Smooth muscle cell of trachea (primary cell): ENCODE measurements around the gene KICS2. TPM values are rescaled to one million over a fixed set of nuclear protein-coding genes. Genes with fewer than 3 reads are reported as not detected.

Experiments
- total RNA-seq: library from RNA; depleted of rRNA; stranded (reverse); fragments of >200 nt; gene quantifications from 2 replicates; pipeline ENCODE4 v1.2.1, GENCODE V29; 2014

Gene KICS2
- 7.1 and 9.9 TPM in 2 replicates for total RNA-seq

DNA sequence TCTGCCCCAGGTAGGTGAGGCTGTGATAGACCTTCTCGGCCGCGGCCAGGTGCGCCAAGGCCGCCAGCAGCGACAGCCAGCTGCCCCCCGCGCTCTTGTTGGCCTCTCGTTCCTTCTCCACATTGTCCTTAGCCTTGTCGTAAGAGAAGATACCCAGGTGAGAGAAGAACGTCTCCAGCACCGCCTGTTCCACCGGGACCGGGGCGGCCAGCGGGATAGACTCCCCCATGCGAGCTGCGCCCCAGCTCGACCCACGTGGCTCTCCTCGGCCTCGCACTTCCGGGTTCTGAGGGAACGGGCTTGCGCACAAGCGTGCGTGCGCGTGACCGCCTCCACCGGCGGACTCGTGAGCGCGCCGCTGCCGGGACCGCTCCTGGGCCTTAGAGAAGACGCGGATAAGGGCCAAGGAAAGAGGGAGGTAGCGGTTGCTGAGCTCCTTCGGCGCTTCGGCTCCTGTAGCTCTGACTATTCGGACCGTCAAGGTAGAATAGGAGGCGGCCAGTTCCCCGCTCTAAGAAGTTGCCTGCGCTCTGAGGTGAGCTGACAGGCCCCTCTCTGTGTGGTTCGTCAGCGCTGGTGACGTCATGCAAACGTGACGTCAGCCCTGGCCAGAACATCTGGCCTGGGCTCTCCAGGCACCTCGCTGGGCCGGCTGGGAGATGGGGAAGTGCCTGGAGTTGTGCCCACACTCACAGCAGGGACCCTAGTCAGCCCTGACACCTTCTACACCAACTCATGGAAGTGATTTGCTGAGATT is at the start of gene KICS2:
KICS2 (minus strand) TSS at position 288 of the 757 bp plus-strand sequence; CDS start at position 229, 59 bp downstream.

Other genes starting within 250 kb of the KICS2 start
- gene C12orf56, start 168.5 kb upstream of the KICS2 start, total RNA-seq = 1.9 and 2.0 TPM in 2 replicates
- gene XPOT, start 182.1 kb upstream of the KICS2 start, total RNA-seq = 99.2 and 121 TPM in 2 replicates
- gene TBK1, start 229.8 kb upstream of the KICS2 start, total RNA-seq = 29.1 and 36.5 TPM in 2 replicates